HFF-Myc (cell line): ENCODE measurements around the gene CDH24.

Source experiments
- DNase-seq: peaks from one replicate; pipeline ENCODE4 v3.0.0-alpha.2; 2011; ENCODE audit warnings: low read depth; ENCODE audit errors: extremely low read depth
- H3K4me3 ChIP-seq: replicated peaks from 2 replicates; pipeline ENCODE4 v1.5.1; 2011; ENCODE audit warnings: low read depth, mild to moderate bottlenecking, control low read depth, low read length
- CTCF ChIP-seq: IDR thresholded peaks from 2 replicates; pipeline ENCODE4 v1.5.1; 2012; ENCODE audit warnings: mild to moderate bottlenecking, low read depth, low read length, control low read depth; ENCODE audit errors: missing control alignments

The CDH24 gene

GRCh38 chr14:23051141-23052057 lies 5.9 kb downstream of the CDH24 start:
- H3K4me3 ChIP-seq, result no peak overlapping the region
- TF ChIP-seq CTCF, result no peak
- no peak for DNase-seq

GRCh38 chr14:23049011-23049410 lies 8.3 kb downstream of the CDH24 start:
- no peak for DNase-seq
- TF ChIP-seq CTCF, result no peak
- no peak overlapping the region for H3K4me3 ChIP-seq

GRCh38 chr14:23047751-23048693 lies 9.3 kb downstream of the CDH24 start:
- DNase-seq, result no peak
- H3K4me3 ChIP-seq, result no peak overlapping the region
- TF ChIP-seq CTCF, result no peak

- no peak for TF ChIP-seq CTCF
- H3K4me3 ChIP-seq, result no peak overlapping the region
- no peak for DNase-seq
Measured at GRCh38 chr14:23047034-23047634, 10.2 kb downstream of the CDH24 start.

GRCh38 chr14:23045419-23046357 lies 11.6 kb downstream of the CDH24 start:
- no peak for DNase-seq
- no peak overlapping the region for H3K4me3 ChIP-seq
- TF ChIP-seq CTCF, result no peak
